Measurements from ENCODE around the gene TNFAIP1.

TNFAIP1 gene

GRCh38 chr17:28392491-28392890 lies 56.9 kb downstream of the TNFAIP1 start:
- TF ChIP-seq CTCF (conservative IDR thresholded peaks at IDR 0.05; ENCODE audit: low read length): no peak
- DNase-seq (ENCODE audit: low read depth): no peak

GRCh38 chr17:28394337-28395116 lies 59.0 kb downstream of the TNFAIP1 start:
- TF ChIP-seq CTCF (conservative IDR thresholded peaks at IDR 0.05; ENCODE audit: low read length): no peak
- peak; percentile 48 for DNase-seq (ENCODE audit: low read depth)
- no peak overlapping the region for H3K4me3 ChIP-seq (ENCODE audit: low read length)

More at GRCh38 chr17:28392491-28392890, 56.9 kb downstream of the TNFAIP1 start:
- H3K4me3 ChIP-seq (ENCODE audit: low read length): no peak overlapping the region

GRCh38 chr17:28395426-28395825 lies 59.9 kb downstream of the TNFAIP1 start:
- no peak for TF ChIP-seq CTCF (conservative IDR thresholded peaks at IDR 0.05; ENCODE audit: low read length)
- DNase-seq (ENCODE audit: low read depth): no peak
- no peak overlapping the region for H3K4me3 ChIP-seq (ENCODE audit: low read length)

GRCh38 chr17:28395968-28396367 lies 60.4 kb downstream of the TNFAIP1 start:
- H3K4me3 ChIP-seq (ENCODE audit: low read length): no peak overlapping the region

More at GRCh38 chr17:28395968-28396367, 60.4 kb downstream of the TNFAIP1 start:
- no peak for DNase-seq (ENCODE audit: low read depth)
- no peak for TF ChIP-seq CTCF (conservative IDR thresholded peaks at IDR 0.05; ENCODE audit: low read length)

Measured in AG10803 (cell line).